Stimulated activated CD8-positive, alpha-beta memory T cell treated with anti-CD3 and anti-CD28 coated beads, Interleukin-15, amount 100 ng/mL, for 24 hours (primary cell): ENCODE results near the gene EDRF1.

Experiments
- DNase-seq: peaks from one replicate; pipeline ENCODE4 v3.0.0-alpha.2; 2020; ENCODE audit warnings: low read depth

Gene EDRF1

GRCh38 chr10:125766511-125766910 is 47.0 kb downstream of the EDRF1 start:
- no peak for DNase-seq

- DNase-seq, result no peak
Measured at GRCh38 chr10:125768219-125768855, 48.8 kb downstream of the EDRF1 start.

- DNase-seq, result no peak
Measured at GRCh38 chr10:125769175-125769574, 49.7 kb downstream of the EDRF1 start.

GRCh38 chr10:125770844-125771243 is 51.3 kb downstream of the EDRF1 start:
- DNase-seq, result no peak

GRCh38 chr10:125772112-125772863 is 52.8 kb downstream of the EDRF1 start:
- DNase-seq, result no peak

GRCh38 chr10:125772864-125773180 is 53.3 kb downstream of the EDRF1 start:
- no peak for DNase-seq

- DNase-seq, result no peak
Measured at GRCh38 chr10:125773687-125774543, 54.4 kb downstream of the EDRF1 start.

- DNase-seq, result no peak
Measured at GRCh38 chr10:125774581-125775191, 55.2 kb downstream of the EDRF1 start.

- no peak for DNase-seq
Measured at GRCh38 chr10:125775491-125776106, 56.1 kb downstream of the EDRF1 start, which contains the start of gene MMP21. MMP21 (minus strand) TSS chr10:125775821; CDS start chr10:125775821, 0 bp downstream.

GRCh38 chr10:125777806-125778205 is 58.3 kb downstream of the EDRF1 start:
- no peak for DNase-seq

- DNase-seq, result no peak
Measured at GRCh38 chr10:125778556-125778955, 59.0 kb downstream of the EDRF1 start.

GRCh38 chr10:125779403-125780327 is 60.2 kb downstream of the EDRF1 start:
- no peak for DNase-seq

GRCh38 chr10:125781374-125781773 is 61.9 kb downstream of the EDRF1 start:
- no peak for DNase-seq

GRCh38 chr10:125782054-125782453 is 62.5 kb downstream of the EDRF1 start:
- no peak for DNase-seq

- no peak for DNase-seq
Measured at GRCh38 chr10:125782616-125783015, 63.1 kb downstream of the EDRF1 start.

GRCh38 chr10:125783408-125783807 is 63.9 kb downstream of the EDRF1 start:
- no peak for DNase-seq

GRCh38 chr10:125783957-125784356 is 64.4 kb downstream of the EDRF1 start:
- no peak for DNase-seq

- DNase-seq, result no peak
Measured at GRCh38 chr10:125785791-125786190, 66.3 kb downstream of the EDRF1 start.

- DNase-seq, result no peak
Measured at GRCh38 chr10:125788156-125789034, 68.9 kb downstream of the EDRF1 start.
